Hindlimb muscle (tissue), 1 donor: ENCODE results near the gene CCNH. TPM values are rescaled to one million over a fixed set of nuclear protein-coding genes. Genes with fewer than 3 reads are reported as not detected.
A peak's percentile ranks its signal among the peaks of the same experiment; 100 is the strongest.

ENCODE experiments used
- DNase-seq: peaks from one replicate; pipeline ENCODE4 v3.0.0-alpha.2; 2013
- polyA plus RNA-seq: library from polyadenylated mRNA; unstranded; fragments of 120-200 nt; gene quantifications from one replicate; pipeline ENCODE4 v1.2.1, GENCODE V29; 2013; ENCODE audit not compliant: insufficient read length

The CCNH gene
- 24.3 TPM for polyA plus RNA-seq

DNA sequence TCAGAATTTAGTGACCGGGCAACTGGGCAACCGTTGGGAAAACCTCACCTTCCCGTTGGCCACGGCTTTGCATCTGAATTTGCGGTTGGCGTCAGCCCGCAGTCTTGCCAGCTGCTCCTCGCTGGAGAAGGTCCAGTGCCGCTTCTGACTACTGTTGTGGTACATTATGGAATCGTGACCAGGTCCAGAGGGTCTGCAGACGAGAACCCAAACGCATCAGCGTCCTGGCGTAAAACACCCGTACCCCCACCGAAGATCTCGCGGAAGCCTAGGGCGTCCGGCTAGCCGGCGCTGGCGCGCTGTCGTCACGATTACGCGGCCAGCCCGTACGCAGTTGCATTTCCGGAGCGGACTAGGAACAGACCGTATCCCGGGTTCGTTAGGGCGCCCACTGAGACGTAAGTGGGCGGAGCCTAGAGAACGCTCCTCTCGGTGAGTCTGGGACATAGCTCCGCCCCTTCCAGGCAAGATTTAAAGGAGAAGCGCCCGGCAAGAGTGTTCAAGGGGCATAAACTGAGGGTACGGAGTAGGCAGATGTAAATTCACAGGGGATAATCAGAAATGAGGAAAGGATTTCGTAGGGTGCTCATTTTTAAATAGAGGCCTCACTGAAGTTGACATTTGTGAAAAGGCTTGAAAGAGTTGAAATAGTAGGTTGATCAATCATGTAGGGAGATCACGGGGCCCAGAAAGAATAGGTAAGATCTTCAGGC, at the start of gene CCNH:
Gene CCNH, minus strand, starts transcription at position 301 of the 713 bp plus-strand sequence. Its CDS starts 136 bp downstream, at position 165.
- DNase-seq: peak; percentile 99

DNA sequence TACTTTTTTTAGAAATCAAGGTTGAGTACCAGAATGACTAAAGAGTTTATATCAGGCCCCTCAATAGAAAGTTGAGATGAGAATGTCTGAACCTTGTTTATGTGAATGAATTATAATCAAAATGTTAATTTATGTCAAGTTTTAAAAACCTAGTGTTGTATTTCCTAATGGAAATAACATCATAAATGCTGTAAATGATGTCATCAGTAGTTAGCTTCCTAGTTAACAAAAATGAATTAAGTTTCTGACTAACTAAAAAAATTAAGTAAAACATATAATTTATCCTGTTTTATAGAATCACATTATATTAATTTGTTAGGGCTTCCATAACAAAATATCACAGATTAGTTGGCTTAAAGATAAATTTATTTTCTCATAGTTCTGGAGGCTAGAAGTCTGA, 45.0 kb upstream of the CCNH start:
- no peak for DNase-seq

DNA sequence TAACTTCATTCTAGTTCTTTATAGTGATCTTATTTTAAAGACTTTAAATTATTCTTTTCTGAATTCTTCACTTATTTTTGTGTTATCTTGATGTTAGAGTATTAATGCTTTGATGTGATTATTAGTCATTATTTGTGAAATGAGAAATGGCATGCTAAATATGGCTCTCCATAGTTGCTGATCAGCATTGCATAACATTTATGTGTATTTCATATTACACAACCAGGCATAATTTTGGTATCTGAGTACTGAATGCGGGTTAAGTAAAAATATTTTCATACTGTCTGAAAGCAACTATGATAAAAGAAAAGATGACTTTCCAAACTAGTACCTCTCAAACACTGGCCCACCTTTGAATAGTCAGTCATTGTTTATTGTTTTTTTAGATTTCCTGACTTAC, 41.1 kb upstream of the CCNH start:
- no peak for DNase-seq

DNA sequence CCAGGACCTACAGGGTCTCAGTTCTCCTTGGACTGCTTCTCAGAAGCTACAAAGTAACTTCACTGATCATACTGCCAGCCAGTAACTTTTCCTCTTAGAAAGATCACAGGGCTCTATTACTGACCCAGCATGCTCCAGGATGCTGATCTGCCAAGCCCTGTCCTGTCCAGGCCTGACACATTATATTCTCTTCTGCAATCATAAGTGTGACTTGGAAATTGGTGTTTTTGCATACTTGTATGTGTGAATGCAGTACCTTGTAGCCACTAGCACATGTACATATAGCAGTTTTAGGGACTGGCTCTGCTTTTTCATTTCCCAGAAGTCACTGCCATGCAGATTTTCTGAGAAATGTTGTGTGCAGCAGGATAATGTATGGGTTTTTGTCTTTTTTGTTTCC, 40.1 kb upstream of the CCNH start:
- DNase-seq: no peak

DNA sequence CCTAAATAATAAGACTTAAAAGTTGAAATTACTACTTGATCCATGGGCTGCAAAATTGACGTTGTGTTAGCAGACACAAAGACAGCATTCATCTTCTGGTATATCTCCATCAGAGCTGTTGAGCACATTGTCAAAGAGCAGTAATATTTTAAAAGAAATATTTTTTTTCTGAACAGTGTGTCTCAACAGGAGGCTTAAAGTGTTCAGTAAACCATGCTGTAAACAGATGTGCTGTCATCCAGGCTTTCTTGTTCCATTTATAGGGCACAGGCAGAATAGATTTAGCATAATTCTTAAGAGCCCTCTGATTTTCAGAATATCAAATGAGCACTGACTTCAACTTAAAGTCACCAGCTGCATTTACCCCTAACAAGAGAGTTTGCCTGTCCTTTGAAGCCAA, 29.7 kb upstream of the CCNH start:
- no peak for DNase-seq

DNA sequence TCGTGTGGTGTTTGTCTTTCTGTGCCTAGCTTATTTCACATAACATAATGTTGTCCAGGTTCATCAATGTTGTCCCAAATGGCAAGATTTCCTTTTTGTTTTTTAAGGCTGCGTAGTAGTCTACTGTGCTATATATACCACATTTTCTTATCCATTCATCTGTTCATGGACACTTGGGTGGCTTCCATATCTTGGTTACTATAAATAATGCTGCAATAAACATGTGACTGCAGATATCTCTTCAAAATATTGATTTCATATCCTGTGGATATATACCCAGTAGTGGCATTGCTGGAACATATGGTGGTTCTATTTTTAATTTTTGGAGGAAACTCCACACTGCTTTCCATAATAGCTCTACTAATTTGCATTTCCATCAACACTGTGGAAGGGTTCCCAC, 25.5 kb upstream of the CCNH start:
- no peak for DNase-seq

DNA sequence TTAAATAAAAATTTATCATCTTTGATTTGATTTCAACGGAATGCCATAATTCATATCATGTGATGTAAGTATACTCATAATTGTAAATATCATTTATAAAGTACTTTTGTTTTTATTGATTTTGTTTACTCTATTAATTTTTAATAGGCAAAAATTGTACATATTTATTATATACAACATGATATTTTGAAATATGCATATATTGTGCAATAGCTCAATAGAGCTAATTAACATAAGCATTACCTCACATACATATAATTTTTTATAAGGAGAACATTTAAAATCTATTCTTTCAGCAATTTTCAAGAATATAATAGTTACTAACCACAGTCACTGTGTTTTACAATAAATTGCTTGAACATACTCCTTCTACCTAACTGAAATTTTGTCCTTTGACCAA, 25.0 kb upstream of the CCNH start:
- DNase-seq: no peak

DNA sequence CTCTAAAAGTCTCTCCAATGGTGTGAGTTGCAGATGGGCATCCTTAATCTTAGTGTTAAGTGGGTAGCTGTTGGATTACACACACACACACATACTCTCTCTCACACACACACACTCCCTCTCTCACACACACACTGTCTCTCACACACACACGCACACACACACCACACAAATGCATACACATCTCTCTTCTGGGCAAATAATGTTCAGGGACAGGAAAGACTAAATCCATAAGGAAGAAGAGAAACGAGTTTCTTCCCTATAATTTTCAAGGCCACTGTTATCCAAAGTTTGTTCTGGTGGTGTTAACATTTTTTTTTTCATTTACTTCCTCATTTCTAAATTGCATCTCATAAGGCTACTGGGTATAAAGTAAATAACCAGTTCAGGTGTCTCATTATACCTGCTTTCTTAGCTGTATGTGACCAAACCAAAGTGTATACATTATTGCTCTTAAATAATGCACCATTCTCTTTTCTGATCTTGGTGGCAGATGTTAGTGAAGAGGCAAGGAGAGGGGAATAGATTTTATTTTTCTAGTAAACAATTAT, 22.5 kb upstream of the CCNH start:
- DNase-seq: no peak

DNA sequence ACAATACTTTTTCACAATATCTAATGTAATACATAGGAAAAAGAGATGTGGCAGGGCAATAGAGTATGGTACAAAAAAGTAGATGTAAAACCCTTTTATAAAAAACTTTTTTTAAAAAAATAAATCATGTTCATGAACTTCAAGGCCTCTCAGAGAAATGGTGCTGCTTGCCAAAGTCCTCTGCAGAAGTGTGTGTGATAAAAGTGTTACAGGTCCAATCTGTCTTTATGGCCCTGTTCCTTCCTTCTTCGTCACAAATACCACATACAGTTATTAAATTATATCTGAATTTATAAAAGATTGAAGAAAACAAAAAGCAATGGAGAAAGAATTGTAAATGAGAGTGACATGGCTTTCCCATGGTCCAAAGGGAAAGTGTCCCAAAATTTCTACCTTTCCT, 21.7 kb upstream of the CCNH start:
- DNase-seq: no peak

DNA sequence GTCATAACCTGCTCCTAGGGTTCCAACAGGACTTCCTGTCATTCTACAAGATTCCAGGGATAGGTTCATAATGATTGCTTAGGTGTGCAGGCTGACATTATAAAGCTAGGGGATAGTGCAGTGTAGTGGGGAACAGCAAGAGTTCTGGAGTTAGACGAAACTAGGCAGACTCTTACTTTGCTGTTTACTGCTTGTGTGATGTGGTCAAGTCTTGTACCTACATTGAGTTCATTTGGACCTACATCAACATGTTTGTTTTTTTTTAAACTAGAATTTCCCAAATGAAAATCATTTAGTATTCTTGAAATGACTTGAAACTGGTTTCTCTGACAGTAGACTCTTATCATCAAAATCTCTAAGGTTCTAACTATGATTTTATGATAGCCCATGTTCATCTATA, 21.2 kb upstream of the CCNH start:
- DNase-seq: no peak

DNA sequence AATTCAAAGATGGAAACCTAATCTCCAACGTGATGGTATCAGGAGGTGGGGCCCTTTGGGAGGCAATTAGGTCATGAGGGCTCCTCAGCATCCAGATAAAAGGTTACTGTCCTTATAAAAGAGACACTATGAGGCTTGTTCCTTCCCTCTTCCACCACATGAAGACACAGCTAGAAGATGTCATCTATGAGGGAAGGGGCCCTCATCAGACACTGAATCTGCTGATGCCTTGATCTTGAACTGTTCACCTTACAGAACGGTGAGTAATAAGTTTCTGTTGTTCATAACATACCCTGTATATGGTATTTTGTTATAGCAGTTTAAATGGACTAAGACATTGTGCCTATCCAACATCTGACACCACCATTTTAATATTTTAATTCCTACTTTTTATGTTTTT, 19.7 kb upstream of the CCNH start:
- no peak for DNase-seq

DNA sequence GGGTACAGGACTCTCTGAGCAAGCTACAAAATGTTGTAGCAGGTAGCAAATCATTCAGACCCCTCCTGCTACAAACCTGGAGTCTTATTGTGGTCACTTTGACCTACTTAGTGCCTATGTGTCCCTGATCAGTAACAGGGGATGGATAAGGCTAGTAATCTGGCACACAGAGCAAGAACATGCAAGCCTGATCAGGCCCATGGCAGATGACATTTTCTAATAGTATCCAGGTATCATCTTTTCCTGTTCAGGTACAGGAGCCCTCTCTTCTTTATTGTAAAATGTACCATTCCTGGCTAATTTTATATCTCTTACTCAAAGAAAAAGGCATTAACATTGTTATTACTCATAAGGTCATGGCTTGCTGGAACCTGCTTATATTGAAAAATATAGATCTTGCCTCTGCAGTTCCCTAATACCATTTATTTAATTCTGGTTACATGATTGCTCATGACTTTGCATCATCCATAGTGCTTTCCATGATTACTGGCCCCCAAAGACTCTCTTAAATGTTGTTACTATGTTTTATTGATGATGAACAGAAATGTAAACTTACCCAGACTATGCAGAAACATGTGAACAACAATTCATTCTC, 18.2 kb upstream of the CCNH start:
- no peak for DNase-seq

DNA sequence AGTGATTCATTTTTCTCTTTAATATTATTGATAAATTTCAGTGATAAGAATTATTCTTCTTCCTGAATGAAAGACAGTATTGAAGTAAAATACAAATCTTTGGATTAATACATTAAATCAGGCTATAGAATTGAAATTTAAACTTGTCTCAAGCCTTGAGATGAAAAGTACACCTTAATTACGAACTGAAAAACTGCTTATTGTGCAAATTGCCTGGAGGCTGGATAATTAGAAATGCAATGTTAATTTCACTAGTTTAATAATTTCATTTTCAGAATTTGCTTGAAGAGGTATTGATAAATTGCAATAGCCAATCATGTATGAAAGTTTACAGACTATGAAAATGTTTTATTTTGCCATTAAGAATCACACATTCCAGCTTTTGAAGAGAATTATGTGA, 11.0 kb upstream of the CCNH start:
- DNase-seq: no peak

DNA sequence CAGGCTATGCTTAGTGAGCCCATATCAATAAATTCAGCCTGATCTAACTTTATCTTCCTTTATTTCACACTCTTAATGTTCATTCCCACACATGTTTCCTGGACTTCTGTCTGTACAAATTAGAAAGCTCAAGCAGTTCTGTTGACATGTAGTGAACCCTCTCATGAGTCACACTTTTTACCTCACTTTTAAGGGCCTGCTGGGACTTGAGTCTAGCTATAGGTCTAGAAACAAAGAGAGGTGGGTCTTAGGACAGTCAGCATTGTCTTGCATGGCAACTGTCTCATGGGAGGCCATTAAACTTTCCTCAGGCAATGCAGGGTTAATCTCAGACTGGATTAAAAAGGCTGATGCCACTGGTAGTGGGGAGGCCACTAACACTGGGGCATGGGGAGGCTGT, 8.6 kb upstream of the CCNH start:
- DNase-seq: no peak

DNA sequence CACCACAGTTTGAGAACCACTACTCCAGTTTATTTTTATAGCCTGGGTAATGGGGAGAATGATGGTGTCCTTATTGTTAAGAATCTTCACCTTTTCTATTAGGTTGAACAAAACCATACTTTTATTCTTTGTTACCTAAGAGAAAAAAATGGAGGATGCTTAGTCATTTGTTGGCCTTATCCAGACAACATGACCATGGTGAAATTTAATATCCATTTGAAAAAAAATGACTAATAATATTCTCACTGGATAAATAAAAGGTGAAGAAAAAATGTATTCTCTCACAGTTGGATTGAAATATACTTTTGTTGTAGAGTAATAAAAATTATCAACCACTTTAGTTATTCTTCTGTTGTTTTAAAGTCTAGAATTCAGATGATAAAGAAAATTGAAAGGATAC, 5.8 kb upstream of the CCNH start:
- DNase-seq: no peak

DNA sequence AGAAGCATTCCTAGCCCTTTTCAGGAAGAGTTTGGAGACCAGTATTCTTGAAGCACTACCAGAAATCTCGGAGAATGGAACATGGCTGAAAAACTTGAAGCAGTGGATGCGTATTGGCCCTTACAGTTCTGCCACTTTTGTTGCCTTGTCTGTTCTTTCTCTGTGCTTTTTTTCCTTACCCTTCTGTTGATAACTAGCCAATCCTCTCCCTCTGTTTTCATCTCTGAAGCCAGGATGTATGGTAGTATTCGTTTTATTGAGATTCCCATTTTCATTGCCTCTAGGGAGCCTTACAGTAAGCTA, 564 bp upstream of the CCNH start:
- no peak for DNase-seq

DNA sequence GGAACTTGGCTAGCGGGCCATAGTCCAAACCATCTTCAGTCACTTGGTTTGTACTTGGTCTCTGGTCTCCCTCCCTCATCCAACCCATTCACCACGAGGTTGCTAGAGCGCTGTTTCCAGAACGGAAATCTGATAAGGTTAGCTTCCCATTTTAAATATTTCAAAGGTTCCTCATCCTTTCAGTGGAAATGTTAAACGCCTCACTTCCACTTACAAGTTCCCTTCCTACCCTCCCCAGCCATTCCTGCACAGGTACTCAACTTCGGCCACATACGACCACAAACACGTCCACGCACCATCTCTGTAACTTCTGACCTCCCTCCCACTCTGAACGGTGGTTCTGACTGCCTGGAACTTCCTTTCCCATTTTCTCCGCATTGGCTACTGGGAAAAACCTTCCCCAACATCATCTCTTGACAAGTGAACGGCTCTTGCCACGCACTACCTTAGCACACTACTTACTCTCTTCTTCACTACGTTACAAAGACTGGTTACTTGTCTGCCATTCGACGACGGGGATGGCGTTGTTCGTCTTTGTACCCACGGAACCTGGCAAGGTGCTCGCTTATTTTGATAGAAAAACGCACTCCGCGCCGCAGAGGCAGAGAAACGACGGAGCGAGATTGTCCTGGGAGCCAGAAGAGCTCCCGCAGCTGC, 629 bp downstream of the CCNH start:
- peak; percentile 54 for DNase-seq

DNA sequence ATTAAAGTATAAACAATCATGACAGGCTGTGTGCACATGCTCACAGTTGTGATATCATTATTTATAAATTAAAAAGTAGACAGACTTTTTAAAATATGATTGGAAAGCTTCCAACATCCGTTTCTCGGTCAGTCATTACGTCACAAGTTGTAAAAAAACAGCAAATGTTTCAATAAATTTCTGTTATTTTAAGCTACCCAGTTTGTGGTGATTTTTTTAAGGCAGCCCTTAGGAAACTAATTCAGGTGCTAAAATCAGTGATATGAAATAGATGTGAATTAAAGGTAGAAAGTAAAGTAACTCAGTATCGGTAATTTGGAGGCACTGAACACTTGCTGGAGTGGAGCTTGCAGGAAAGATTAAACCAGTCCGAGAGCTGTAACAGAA, 1.2 kb downstream of the CCNH start:
- DNase-seq: no peak

DNA sequence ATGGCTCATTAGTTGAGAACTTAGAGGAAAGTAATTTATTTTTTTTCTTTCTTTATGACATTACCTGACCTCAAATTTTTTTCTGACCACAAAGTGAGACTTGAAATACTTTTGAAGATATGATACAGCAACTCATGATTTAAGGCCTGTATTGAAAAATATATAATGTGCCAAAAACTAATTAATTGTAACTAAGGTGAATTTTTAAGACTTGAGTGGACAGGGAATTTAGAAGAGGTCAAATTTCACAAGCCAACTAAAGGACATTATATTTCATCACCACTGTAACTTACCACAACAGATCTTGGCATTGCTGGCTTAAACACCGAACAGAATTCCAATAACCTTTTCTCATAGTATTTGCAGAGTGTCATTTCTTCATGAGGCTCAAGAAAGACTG, 1.8 kb downstream of the CCNH start:
- DNase-seq: no peak

DNA sequence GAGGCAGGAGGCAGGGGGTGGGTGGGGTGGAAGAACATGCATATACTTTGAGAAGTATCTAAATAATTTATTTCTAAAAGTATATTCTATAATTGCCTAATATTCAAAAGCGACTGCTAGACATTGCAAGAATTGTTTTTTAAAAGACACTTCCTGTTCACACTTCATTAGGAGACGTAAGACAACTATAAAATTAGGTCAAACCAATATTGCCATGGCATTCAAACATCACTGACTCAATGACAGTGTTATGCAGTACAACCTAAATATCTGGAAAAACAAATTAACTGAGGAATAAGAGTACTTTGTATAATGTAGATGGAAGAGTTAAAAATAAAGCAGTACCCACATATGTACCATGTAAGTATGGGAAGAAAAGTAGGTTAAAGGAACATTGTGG, 4.5 kb downstream of the CCNH start:
- no peak for DNase-seq

DNA sequence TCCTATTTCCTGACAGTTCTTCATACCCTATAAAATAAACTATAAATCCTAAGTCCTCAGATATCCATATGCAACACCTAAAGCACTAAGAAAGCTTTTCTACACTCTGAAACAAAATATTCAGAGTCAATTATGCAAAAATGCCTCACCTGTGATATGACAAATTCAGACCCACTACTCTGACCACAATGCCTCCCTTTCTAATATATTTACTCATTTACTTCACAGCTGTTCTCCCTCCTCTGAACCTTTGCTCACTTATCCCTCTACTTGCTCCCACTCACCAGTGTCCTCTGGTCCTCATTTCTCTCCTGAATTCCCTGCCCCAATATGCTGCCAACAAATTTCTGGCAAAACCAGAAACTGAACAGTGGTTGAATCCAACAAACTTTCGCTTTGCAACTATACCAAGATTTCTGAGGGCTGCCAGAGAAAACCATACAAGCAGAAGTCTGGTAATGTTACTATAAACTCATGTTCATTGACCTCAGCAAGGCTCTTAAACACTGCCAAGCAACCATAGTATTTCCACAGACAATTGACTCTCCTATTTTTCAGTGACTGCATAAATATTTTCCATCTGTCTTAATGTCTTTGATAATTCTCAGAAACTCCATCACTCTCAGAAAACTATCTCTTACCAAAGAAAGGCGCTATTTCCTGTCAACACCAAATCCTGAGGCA, 7.1 kb downstream of the CCNH start:
- no peak for DNase-seq

DNA sequence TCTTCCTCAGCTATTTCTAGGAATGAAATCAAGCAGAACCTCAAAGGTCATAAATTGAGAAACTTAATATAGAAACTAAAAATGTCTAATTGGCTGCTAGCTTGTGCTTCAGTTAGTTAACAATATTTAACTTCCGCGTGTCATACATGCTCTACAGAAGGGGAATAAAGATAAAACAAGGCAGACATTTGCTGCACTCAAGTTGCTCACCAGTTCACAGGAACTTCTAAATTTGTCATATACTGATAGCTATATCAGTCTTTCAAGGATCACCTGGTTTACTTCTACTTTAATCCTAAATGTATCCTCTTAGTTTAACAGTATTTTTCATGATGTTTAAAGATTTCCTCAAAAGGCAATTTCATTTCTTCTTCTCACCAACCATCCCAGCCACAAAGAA, 8.4 kb downstream of the CCNH start:
- DNase-seq: no peak

DNA sequence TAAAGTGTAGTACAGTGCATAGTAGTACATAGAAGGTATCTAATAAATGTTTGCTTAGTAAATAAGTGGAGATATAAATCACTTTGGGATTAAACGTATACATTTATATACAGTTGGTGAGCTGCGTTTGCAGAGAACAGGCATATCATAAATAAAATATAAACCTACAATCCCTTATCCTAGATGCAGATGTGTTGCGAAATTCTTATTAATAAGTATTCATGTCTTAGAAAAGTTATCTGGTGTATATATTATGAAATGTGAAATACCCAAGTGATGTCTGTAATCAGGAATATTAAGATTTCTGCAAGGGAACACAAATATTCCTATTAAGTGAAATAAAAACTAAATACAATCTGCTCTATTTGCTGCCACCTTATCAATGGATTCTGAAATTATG, 8.8 kb downstream of the CCNH start:
- no peak for DNase-seq

DNA sequence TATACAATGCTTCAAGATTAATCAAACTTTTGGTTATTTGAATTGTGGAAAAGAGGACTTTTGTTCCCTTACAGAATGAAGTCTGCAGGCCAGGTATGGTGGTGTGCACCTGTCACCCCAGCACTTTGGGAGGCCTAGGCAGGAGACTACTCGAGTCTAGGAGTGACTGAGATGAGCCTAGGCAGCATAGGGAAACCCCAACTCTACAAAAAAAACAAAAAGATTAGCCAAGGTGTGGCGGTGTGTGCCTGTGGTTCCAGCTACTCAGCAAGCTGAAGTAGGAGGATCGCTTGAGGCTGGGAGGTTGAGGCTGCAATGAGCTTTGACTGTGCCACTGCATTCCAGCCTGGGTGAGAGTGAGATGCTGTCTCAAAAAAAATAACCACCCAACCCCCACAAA, 9.3 kb downstream of the CCNH start:
- DNase-seq: no peak
